Natural killer cell (primary cell): ENCODE data around the gene PGK2. TPM values are rescaled to one million over a fixed set of nuclear protein-coding genes. Genes with fewer than 3 reads are reported as not detected.

ENCODE experiments used
- ATAC-seq, 3 donors: fragments of 150-1000 bp in 2 of 3; fragments of 200-7000 bp in 1 of 3; cut with Tn5 transposase; 1 replicate in 1 of 3; 2 replicates in 2 of 3; pipeline ENCODE4 v1.10.0; 2021; ENCODE audit warnings: mild to moderate bottlenecking in 2 of 3, moderate library complexity in 2 of 3
- DNase-seq, 2 donors: peaks; one replicate each; pipeline versions ENCODE4 v3.0.0 to v3.0.0-alpha.2; 2013 to 2021; ENCODE audit warnings: mixed read lengths in 1 of 2
- H3K27ac ChIP-seq: one replicate; pipeline ENCODE4 v1.5.1; 2013; ENCODE audit warnings: mild to moderate bottlenecking, low read length
- H3K27me3 ChIP-seq: one replicate; pipeline ENCODE4 v1.6.1; 2013; ENCODE audit warnings: low read length; ENCODE audit not compliant: control insufficient read depth, insufficient read depth
- H3K36me3 ChIP-seq: one replicate; pipeline ENCODE4 v1.6.1; 2013; ENCODE audit warnings: low read length; ENCODE audit not compliant: control insufficient read depth, insufficient read depth
- H3K4me1 ChIP-seq: one replicate; pipeline ENCODE4 v1.6.1; 2013; ENCODE audit warnings: low read length; ENCODE audit not compliant: control insufficient read depth, insufficient read depth
- H3K4me3 ChIP-seq: one replicate; pipeline ENCODE4 v1.5.1; 2013; ENCODE audit warnings: low read length
- H3K9me3 ChIP-seq: one replicate; pipeline ENCODE4 v1.6.1; 2013; ENCODE audit warnings: low read length; ENCODE audit not compliant: control insufficient read depth, insufficient read depth
- H3K27ac Mint-ChIP-seq, 2 donors: one replicate each; pipeline ENCODE4 v1.8.0; 2022; ENCODE audit warnings: mild to moderate bottlenecking in 2 of 2, mixed read lengths in 2 of 2, moderate library complexity in 1 of 2
- H3K27me3 Mint-ChIP-seq, 2 donors: one replicate each; pipeline ENCODE4 v1.8.0; 2022; ENCODE audit warnings: low read depth in 2 of 2, mixed read lengths in 2 of 2
- H3K36me3 Mint-ChIP-seq: one replicate; pipeline ENCODE4 v1.8.0; 2022; ENCODE audit warnings: mixed read lengths
- H3K4me1 Mint-ChIP-seq, 2 donors: one replicate each; pipeline ENCODE4 v1.8.0; 2022; ENCODE audit warnings: mixed read lengths in 2 of 2
- H3K4me3 Mint-ChIP-seq: one replicate; pipeline ENCODE4 v1.8.0; 2022; ENCODE audit warnings: mild to moderate bottlenecking, moderate library complexity, mixed read lengths
- H3K9me3 Mint-ChIP-seq, 2 donors: one replicate each; pipeline ENCODE4 v1.8.0; 2022; ENCODE audit warnings: mixed read lengths in 2 of 2
- CTCF ChIP-seq: fragments of 200-600 bp; IDR thresholded peaks from one replicate; pipeline ENCODE4 v1.8.0; 2022; ENCODE audit warnings: antibody characterized with exemption
- WGBS: methylation state at CpG from one replicate; pipeline ENCODE4 v1.1.7; 2013; ENCODE audit warnings: missing lambda C conversion rate; ENCODE audit not compliant: insufficient coverage; 5-methylcytosine and 5-hydroxymethylcytosine counted together
- intact Hi-C: fragments of 100-400 bp; cut with micrococcal nuclease; formaldehyde crosslinking; loops from one replicate; pipeline ENCODE4 v1.14.2; 2022
- total RNA-seq, 4 donors: library from RNA; stranded (reverse); fragments of 120-200 nt in 1 of 4; gene quantifications; one replicate each; pipeline versions ENCODE4 v1.2.3 to v1.2.4, GENCODE V29; 2013 to 2022

PGK2 gene
- total RNA-seq, 3 donors from 2014 or later (not counting 1 experiment from before 2014, with no cell fraction given) = not detected

- Mint-ChIP-seq H3K27me3 (no peaks in the 10 kb centered on the region), H3K36me3 (peaks cover 16% of the 10 kb centered on the region), H3K27ac (no peak overlapping the region), H3K4me3 (no peak overlapping the region), H3K4me1 (no peaks in the 10 kb centered on the region), H3K9me3 (peaks cover 5 to 11% of the 10 kb centered on the region in 2 donors)
- intact Hi-C loops = no loop called here
- TF ChIP-seq CTCF = no peak
- H3K9me3 ChIP-seq = no peaks in the 10 kb centered on the region
- H3K36me3 ChIP-seq = no peaks in the 10 kb centered on the region
- no peak overlapping the region for H3K27ac ChIP-seq
- H3K27me3 ChIP-seq = no peaks in the 10 kb centered on the region
- WGBS = 100% methylated on average over 2 of the region's 2 CpGs
- DNase-seq = no peak
- no peak overlapping the region for H3K4me3 ChIP-seq
- no peak for ATAC-seq
- H3K4me1 ChIP-seq = no peaks in the 10 kb centered on the region
These were observed 28.1 kb upstream of the PGK2 start for GRCh38 chr6:49815166-49815565.

GRCh38 chr6:49813248-49813647, 26.2 kb upstream of the PGK2 start:
- H3K9me3 Mint-ChIP-seq = peaks cover 8 to 16% of the 10 kb centered on the region in 2 donors
- intact Hi-C loops = no loop called here
- no peak for TF ChIP-seq CTCF
- H3K27me3 Mint-ChIP-seq = no peaks in the 10 kb centered on the region
- WGBS = 76% methylated on average over 2 of the region's 2 CpGs
- Histone ChIP-seq H3K9me3 (no peaks in the 10 kb centered on the region), H3K4me3 (no peak overlapping the region), H3K36me3 (no peaks in the 10 kb centered on the region), H3K4me1 (no peaks in the 10 kb centered on the region), H3K27me3 (no peaks in the 10 kb centered on the region), H3K27ac (no peak overlapping the region)
- H3K27ac Mint-ChIP-seq = no peak overlapping the region
- H3K36me3 Mint-ChIP-seq = peaks cover 16% of the 10 kb centered on the region
- ATAC-seq = no peak
- H3K4me3 Mint-ChIP-seq = no peak overlapping the region
- DNase-seq = no peak
- no peaks in the 10 kb centered on the region for H3K4me1 Mint-ChIP-seq

GRCh38 chr6:49806145-49806544, 19.1 kb upstream of the PGK2 start:
- no peak for ATAC-seq

More at GRCh38 chr6:49806145-49806544, 19.1 kb upstream of the PGK2 start:
- peaks cover 13% of the 10 kb centered on the region in 2 donors for H3K9me3 Mint-ChIP-seq
- H3K36me3 Mint-ChIP-seq = no peaks in the 10 kb centered on the region
- Histone ChIP-seq H3K36me3 (no peaks in the 10 kb centered on the region), H3K27me3 (no peaks in the 10 kb centered on the region), H3K4me3 (no peak overlapping the region), H3K9me3 (no peaks in the 10 kb centered on the region), H3K4me1 (no peaks in the 10 kb centered on the region), H3K27ac (no peak overlapping the region)
- H3K4me1 Mint-ChIP-seq = no peaks in the 10 kb centered on the region
- intact Hi-C loops = no loop called here
- WGBS = 91% methylated on average over 4 of the region's 4 CpGs
- no peak for TF ChIP-seq CTCF
- H3K27ac Mint-ChIP-seq = no peak overlapping the region
- no peak overlapping the region for H3K4me3 Mint-ChIP-seq
- DNase-seq = no peak
- no peaks in the 10 kb centered on the region for H3K27me3 Mint-ChIP-seq
